Stimulated activated CD8-positive, alpha-beta memory T cell treated with anti-CD3 and anti-CD28 coated beads, Interleukin-15, amount 100 ng/mL, for 1 hour (primary cell): ENCODE measurements around the gene TDRD3.

ENCODE experiments used
- DNase-seq: peaks from one replicate; pipeline ENCODE4 v3.0.0-alpha.2; 2020; ENCODE audit warnings: low read depth

TDRD3 gene

GRCh38 chr13:60454425-60454824, 57.4 kb downstream of the TDRD3 start:
- DNase-seq: no peak

DNA sequence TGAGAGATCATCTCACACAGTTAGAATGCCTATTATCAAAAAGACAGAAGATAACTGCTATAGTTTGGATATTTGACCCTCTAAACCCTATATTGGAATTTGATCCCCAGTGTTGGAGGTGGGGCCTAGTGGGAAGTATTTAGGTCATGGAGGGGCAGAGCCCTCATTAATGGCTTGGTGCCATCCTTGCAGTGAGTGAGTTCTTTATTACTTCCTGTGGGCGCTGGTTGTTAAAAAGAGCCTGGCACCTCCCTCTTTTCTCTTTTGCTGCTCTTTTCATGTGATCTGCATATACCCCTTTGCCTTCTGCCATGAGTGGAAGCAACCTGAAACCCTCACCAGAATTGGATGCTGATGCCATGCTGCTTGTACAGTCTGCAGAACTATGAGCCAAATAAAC, 66.8 kb downstream of the TDRD3 start:
- no peak for DNase-seq

DNA sequence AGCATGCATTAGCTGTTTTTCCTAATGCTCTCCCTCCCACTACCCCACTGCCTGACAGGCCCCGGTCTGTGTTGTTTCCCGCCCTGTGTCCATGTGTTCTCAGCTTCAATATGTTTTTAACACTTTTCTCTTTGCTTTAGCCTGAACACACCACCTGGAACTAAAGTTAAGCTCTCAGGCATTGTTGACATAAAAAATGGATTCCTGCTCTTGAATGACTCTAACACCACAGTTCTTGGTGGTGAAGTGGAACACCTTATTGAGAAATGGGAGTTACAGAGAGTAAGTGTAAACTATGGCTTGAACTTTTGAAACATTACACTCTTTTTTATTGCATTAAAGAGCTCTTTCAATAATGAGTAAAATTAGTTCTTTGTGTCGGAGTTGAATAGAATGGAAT, 70.1 kb downstream of the TDRD3 start:
- DNase-seq: no peak

- DNase-seq: no peak
Measured at GRCh38 chr13:60479273-60479672, 82.3 kb downstream of the TDRD3 start.

- no peak for DNase-seq
Measured at GRCh38 chr13:60482012-60482411, 85.0 kb downstream of the TDRD3 start.

DNA sequence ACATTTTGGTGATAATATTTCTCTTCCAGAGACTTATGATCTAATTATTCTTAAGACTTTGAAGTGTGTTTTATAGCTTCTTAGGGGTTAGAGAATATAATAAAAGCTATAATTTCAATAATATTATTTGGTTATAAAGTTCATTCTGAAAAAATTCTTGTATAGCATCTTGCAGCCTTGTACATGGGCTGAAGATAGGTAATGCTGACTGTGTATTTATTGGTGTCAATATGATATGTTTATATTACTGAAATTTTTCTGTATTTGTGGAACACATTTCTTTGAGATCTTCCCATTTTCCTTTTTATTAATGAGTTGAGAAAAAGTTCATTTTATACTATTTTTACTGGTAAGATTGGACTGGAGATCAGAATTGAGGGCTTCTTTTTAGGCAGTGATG, 87.8 kb downstream of the TDRD3 start:
- DNase-seq: no peak

DNA sequence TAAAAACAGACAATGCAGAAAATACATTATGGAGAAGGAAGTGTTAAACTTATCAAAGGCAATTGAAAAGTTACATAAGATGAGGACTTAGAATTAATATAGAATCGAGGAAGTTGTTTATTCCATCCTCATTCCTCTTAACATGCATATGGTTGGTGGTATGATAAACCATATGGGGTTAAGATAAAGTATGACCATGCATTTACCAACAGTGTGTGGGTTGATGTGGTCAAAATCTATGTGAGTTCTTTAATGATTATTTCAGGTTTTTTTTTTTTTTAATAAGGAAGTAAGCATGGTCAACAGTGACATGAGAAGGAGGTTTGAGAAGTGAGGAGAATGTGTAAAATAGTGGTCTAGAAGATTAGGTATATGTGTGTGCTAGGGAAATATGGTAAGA, 94.5 kb downstream of the TDRD3 start:
- no peak for DNase-seq

GRCh38 chr13:60492187-60492586, 95.2 kb downstream of the TDRD3 start:
- DNase-seq: no peak

- no peak for DNase-seq
Measured at GRCh38 chr13:60494296-60494695, 97.3 kb downstream of the TDRD3 start.

DNA sequence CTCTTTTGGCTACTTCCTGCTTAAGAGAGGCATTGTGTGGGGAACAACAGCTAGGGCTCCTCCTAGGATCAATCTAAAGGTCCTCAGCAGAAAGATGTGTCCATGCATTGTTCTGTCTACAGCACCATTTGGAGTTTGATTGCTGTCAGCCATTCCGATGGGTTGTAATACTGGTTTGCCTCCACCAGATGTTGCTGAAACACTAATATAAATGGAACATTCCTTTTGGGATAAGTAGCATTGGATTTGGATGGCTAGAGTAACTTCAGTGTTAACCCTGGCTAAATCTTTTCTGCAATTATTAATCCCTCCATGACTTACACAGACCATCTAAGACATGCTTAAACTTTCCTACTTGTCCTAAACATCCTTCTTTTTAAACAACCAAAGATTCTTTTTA, 104.2 kb downstream of the TDRD3 start:
- DNase-seq: no peak

- DNase-seq: no peak
Measured at GRCh38 chr13:60509601-60510386, 112.8 kb downstream of the TDRD3 start.

- DNase-seq: no peak
Measured at GRCh38 chr13:60511637-60512036, 114.6 kb downstream of the TDRD3 start.

GRCh38 chr13:60514891-60515290, 117.9 kb downstream of the TDRD3 start:
- no peak for DNase-seq

DNA sequence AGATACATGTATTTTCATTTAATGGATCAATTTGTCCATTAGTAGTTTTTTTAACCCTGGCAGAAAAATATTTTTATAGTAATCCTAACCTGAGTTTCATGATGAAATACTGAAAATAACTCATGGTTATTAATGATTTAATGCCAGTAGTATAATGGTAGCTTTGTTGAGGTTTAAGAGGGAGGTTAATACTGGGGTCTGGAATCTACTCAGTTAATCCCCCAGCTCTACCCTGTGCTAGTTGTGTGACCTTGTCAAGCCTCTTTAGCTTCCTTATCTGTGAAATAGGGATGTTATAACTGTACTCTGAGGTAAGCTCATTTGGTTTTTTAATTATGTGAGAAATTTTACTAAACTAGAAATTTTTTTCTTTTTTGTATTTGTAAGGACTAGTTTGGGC, 122.5 kb downstream of the TDRD3 start:
- DNase-seq: no peak

GRCh38 chr13:60520902-60521569, 124.0 kb downstream of the TDRD3 start:
- DNase-seq: no peak

- DNase-seq: no peak
Measured at GRCh38 chr13:60538566-60538965, 141.5 kb downstream of the TDRD3 start.

DNA sequence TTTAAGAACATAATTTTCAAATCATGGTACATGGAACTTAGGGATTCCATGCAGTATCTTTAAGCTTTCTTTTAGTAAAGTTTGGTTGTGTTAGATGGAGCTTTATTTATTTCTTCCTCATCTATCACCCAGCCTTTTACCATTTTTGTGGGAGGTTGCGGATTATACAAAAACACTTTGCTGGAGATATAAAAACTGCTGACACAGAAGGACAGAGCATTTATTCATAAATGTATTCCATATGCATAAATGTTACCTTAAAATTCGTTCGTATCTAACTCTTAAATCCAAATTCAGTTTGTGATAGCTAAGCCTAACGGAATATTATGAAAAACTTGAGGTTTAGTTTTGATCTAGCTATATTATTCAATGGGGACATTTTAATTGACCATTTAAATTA, 143.3 kb downstream of the TDRD3 start:
- DNase-seq: no peak

DNA sequence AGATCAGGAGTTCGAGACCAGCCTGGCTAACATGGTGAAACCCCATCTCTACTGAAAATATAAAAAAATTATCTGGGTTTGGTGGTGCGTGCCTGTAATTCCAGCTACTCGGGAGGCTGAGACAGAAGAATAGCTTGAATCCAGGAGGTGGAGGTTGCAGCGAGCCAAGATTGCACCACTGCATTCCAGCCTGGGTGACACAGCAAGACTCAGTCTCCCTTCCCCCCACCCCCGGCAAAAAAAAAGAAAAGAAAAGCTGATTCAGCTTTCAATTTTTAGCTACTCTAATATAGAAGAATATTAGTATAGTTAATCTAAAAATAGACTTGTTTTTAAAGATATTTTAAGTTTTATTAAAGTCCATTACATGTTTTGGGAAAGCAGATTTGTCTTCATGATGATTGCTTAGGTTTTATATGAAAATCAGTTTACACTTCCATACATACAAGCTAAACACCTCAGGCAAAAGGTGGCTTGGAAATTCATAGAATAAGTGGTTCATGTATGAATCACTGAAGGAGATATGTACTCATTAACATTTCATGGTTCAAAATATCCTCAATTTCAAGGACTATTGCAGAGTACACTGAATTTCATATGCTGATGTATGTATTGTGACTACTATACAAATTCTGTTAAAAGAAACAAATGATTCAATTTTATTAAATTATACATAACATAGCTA, 165.2 kb downstream of the TDRD3 start:
- DNase-seq: no peak

DNA sequence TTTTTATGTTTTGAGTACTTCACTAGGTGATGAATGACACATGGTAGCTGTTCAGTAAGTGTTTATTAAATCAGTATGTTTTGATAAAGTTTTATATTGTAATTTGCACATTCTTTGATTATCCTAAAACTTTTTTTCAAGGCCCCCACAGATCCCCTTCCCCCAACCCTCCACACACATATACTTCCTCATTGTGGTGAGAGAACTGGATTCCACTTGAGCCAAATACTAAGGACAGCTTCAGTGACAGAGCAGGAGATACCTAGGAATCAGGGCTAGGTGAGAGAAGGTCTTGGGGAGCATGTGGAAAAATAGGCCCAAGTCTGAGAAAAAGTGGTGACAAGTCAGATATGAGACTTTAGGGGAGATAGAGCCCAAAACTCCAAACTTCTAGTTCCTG, 174.6 kb downstream of the TDRD3 start:
- DNase-seq: no peak

DNA sequence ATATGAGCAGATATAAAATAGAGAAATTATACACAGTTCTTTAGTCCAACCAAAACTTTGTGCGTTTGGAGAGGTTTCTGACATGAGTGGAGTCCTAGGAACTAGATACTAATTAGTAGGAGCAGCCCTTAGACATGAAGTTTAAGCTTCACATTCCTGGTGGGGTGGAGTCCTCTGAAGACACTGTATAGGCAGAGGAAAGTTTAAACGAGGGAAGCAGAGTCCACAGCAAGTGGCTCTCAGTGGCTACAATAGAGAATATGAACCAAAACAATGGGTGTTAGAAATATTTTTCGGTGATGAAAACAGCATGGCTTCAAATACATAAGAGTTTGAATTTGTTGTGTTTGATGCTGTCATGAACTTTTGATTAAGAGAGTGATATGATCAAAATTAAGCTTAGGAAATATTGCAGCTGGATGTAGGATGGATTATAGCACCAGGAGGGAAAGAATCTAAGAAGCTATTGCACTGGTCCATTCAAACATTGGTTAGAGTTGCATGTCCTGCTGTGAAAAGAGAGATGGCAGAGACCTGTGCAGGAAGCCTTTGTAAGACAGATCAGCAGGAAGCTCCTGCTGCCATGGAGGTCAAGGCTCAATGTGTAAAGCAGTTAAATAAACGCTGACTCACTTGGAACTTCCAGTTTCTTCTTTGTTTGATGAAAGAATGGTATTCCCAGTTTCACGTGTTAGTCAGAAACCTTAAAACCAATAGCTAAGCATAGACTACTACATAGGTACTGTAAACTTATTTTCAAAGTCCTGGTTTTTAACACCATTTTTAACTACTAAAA, 175.2 kb downstream of the TDRD3 start:
- no peak for DNase-seq

GRCh38 chr13:60572855-60573254, 175.8 kb downstream of the TDRD3 start:
- no peak for DNase-seq

- no peak for DNase-seq
Measured at GRCh38 chr13:60574735-60575134, 177.7 kb downstream of the TDRD3 start.
